HG03520 (cell line): ENCODE measurements around the gene ARID4B.
"Not testable (repeated sequence)": the region's sequence is repeated elsewhere in the genome, so short reads cannot be mapped to it uniquely, and the experiment has no call there.

Source experiments
- ATAC-seq: cut with Tn5 transposase; IDR thresholded peaks from one replicate; pipeline ENCODE4 v1.9.1; 2021; ENCODE audit warnings: mild to moderate bottlenecking, moderate library complexity; ENCODE audit not compliant: unreplicated experiment

The ARID4B gene

GRCh38 chr1:235161685-235162327 lies 166.2 kb downstream of the ARID4B start:
- no peak for ATAC-seq

- ATAC-seq: peak; percentile 93
These were observed 166.9 kb downstream of the ARID4B start, which contains the start of gene RBM34 for GRCh38 chr1:235160957-235161684. RBM34 (minus strand) TSS chr1:235161250; CDS start chr1:235161226, 24 bp downstream.

- peak; percentile 41 for ATAC-seq
These were observed 167.5 kb downstream of the ARID4B start for GRCh38 chr1:235160383-235160956.

- not testable (repeated sequence) for ATAC-seq
These were observed 168.0 kb downstream of the ARID4B start for GRCh38 chr1:235159930-235160329.

- not testable (repeated sequence) for ATAC-seq
These were observed 168.7 kb downstream of the ARID4B start for GRCh38 chr1:235159284-235159683.

- ATAC-seq: no peak
These were observed 169.3 kb downstream of the ARID4B start for GRCh38 chr1:235158680-235159079.

GRCh38 chr1:235157150-235157549 lies 170.8 kb downstream of the ARID4B start:
- ATAC-seq: no peak

- ATAC-seq: no peak
These were observed 171.2 kb downstream of the ARID4B start for GRCh38 chr1:235156740-235157139.

- no peak for ATAC-seq
These were observed 171.7 kb downstream of the ARID4B start for GRCh38 chr1:235156265-235156664.

GRCh38 chr1:235152235-235152634 lies 175.7 kb downstream of the ARID4B start:
- ATAC-seq: no peak

- ATAC-seq: no peak
These were observed 176.9 kb downstream of the ARID4B start for GRCh38 chr1:235151033-235151432.

- no peak for ATAC-seq
These were observed 178.2 kb downstream of the ARID4B start for GRCh38 chr1:235149824-235150223.

GRCh38 chr1:235147269-235147668 lies 180.7 kb downstream of the ARID4B start:
- ATAC-seq: peak; percentile 60

GRCh38 chr1:235145639-235146038 lies 182.3 kb downstream of the ARID4B start:
- ATAC-seq: no peak

- no peak for ATAC-seq
These were observed 185.0 kb downstream of the ARID4B start for GRCh38 chr1:235142991-235143390.

GRCh38 chr1:235139315-235139714 lies 188.7 kb downstream of the ARID4B start:
- ATAC-seq: no peak

- ATAC-seq: no peak
These were observed 189.2 kb downstream of the ARID4B start for GRCh38 chr1:235138821-235139220.

- ATAC-seq: no peak
These were observed 191.9 kb downstream of the ARID4B start for GRCh38 chr1:235136111-235136510.

GRCh38 chr1:235134171-235134570 lies 193.8 kb downstream of the ARID4B start:
- ATAC-seq: no peak

- no peak for ATAC-seq
These were observed 194.9 kb downstream of the ARID4B start for GRCh38 chr1:235133086-235133485.

- no peak for ATAC-seq
These were observed 196.0 kb downstream of the ARID4B start for GRCh38 chr1:235131961-235132360.

GRCh38 chr1:235130766-235131270 lies 197.2 kb downstream of the ARID4B start:
- no peak for ATAC-seq
